Measurements from ENCODE around the gene SETD9. TPM values are rescaled to one million over a fixed set of nuclear protein-coding genes. Genes with fewer than 3 reads are reported as not detected.

Gene SETD9
- total RNA-seq, 1 donor from 2014 or later: 39.3 TPM

DNA sequence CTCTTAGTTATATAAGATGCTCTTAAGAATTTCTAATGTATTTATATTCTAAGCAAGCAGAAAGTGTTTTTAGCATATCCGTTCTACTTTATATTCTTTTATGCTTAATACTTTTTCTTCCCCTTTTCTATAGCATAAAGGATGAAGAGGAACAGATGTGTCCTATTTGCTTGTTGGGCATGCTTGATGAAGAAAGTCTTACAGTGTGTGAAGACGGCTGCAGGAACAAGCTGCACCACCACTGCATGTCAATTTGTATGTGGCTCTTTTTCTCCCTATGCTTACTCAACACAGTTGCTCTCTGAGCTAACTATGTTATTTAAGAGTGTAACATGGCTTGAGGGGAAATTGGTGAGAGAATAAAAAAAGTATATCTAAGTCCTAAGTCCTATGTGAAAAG is 37.6 kb upstream of the SETD9 start:
- Histone ChIP-seq H3K27me3 (no peaks in the 10 kb centered on the region), H3K9me3 (ENCODE audit: low read depth) (no peaks in the 10 kb centered on the region), H3K4me2 (no peak overlapping the region), H3K4me3 (no peak overlapping the region), H3F3A (ENCODE audit: low read depth) (no peaks in the 10 kb centered on the region), H2AFZ (replicated peaks) (no peak overlapping the region), H3K4me1 (no peaks in the 10 kb centered on the region), H3K36me3 (peaks cover 6% of the 10 kb centered on the region), H3K27ac (no peak overlapping the region), H4K20me1 (ENCODE audit: low read depth) (no peaks in the 10 kb centered on the region), H3K79me2 (ENCODE audit: low read depth) (no peaks in the 10 kb centered on the region), H3K9ac (no peak overlapping the region)
- Mint-ChIP-seq H3K4me1 (no peaks in the 10 kb centered on the region), H3K36me3 (peaks cover 15% of the 10 kb centered on the region), H3K27me3 (ENCODE audit: insufficient read depth, low read depth) (no peaks in the 10 kb centered on the region), H3K4me3 (no peak overlapping the region), H3K9me3 (no peaks in the 10 kb centered on the region), H3K27ac (no peak overlapping the region)
- no peak for DNase-seq (ENCODE audit: low spot score)
- no peak for TF ChIP-seq EZH2phosphoT487 (IDR thresholded peaks at IDR 0.05)

DNA sequence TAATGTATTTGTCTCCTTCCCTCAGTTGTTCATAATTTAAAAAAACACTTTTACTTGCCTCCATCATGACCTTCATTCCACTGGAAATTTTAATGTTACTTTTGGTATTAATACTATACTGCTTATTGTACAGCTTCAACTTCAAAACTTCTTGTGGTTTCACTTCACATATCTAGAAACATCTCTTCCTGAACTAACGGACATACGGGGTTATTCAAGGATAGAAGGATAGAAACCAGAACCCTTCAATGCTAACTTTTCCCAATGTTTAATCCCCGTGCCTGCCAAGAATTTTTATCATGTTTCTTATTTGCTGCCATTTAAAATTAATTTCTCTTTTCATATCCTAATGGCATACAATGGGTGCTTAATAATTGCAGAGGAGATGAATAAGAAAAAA is 36.3 kb upstream of the SETD9 start:
- Histone ChIP-seq H3K4me2 (no peak overlapping the region), H3K79me2 (ENCODE audit: low read depth) (no peaks in the 10 kb centered on the region), H3K27ac (no peak overlapping the region), H3K27me3 (no peaks in the 10 kb centered on the region), H3K9me3 (ENCODE audit: low read depth) (no peaks in the 10 kb centered on the region), H3K4me1 (no peaks in the 10 kb centered on the region), H3F3A (ENCODE audit: low read depth) (no peaks in the 10 kb centered on the region), H3K4me3 (no peak overlapping the region), H3K36me3 (peaks cover 6% of the 10 kb centered on the region), H3K9ac (no peak overlapping the region), H2AFZ (replicated peaks) (no peak overlapping the region), H4K20me1 (ENCODE audit: low read depth) (no peaks in the 10 kb centered on the region)
- H3K4me3 Mint-ChIP-seq: no peak overlapping the region
- H3K4me1 Mint-ChIP-seq: no peaks in the 10 kb centered on the region
- DNase-seq (ENCODE audit: low spot score): no peak
- TF ChIP-seq EZH2phosphoT487 (IDR thresholded peaks at IDR 0.05) (no peak), EZH2 (IDR thresholded peaks at IDR 0.05) (no peak)
- TF ChIP-seq, protein P1, sequence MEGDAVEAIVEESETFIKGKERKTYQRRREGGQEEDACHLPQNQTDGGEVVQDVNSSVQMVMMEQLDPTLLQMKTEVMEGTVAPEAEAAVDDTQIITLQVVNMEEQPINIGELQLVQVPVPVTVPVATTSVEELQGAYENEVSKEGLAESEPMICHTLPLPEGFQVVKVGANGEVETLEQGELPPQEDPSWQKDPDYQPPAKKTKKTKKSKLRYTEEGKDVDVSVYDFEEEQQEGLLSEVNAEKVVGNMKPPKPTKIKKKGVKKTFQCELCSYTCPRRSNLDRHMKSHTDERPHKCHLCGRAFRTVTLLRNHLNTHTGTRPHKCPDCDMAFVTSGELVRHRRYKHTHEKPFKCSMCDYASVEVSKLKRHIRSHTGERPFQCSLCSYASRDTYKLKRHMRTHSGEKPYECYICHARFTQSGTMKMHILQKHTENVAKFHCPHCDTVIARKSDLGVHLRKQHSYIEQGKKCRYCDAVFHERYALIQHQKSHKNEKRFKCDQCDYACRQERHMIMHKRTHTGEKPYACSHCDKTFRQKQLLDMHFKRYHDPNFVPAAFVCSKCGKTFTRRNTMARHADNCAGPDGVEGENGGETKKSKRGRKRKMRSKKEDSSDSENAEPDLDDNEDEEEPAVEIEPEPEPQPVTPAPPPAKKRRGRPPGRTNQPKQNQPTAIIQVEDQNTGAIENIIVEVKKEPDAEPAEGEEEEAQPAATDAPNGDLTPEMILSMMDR (IDR thresholded peaks at IDR 0.05): no peak
- H3K9me3 Mint-ChIP-seq: no peaks in the 10 kb centered on the region
- H3K27ac Mint-ChIP-seq: no peak overlapping the region
- no peaks in the 10 kb centered on the region for H3K27me3 Mint-ChIP-seq (ENCODE audit: insufficient read depth, low read depth)
- H3K36me3 Mint-ChIP-seq: peaks cover 19% of the 10 kb centered on the region

DNA sequence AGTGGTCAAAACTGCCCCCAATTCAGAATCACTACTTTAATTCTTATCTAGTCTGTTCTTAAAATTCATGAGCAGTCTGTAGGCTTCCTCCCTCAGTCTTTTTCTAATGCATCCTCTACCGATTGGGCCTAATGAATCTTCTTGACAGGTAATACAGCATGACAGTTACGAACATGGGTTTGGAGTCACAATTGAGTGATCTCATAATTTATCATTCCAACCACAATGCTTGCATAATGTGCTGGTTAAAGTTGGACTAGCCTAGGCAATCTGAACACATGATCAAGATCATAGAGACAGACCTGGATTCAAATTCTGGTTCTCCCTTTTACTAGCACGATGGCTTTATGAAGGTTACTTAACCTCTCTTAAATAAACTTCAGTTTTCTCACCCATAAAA is 33.1 kb upstream of the SETD9 start:
- Histone ChIP-seq H4K20me1 (ENCODE audit: low read depth) (no peaks in the 10 kb centered on the region), H3K79me2 (ENCODE audit: low read depth) (no peaks in the 10 kb centered on the region), H3K4me2 (no peak overlapping the region), H3K4me3 (no peak overlapping the region), H3K4me1 (no peaks in the 10 kb centered on the region), H2AFZ (replicated peaks) (no peak overlapping the region), H3K36me3 (peaks cover 6% of the 10 kb centered on the region), H3K9ac (no peak overlapping the region), H3K9me3 (ENCODE audit: low read depth) (no peaks in the 10 kb centered on the region), H3F3A (ENCODE audit: low read depth) (no peaks in the 10 kb centered on the region), H3K27ac (no peak overlapping the region), H3K27me3 (no peaks in the 10 kb centered on the region)
- Mint-ChIP-seq H3K27me3 (ENCODE audit: insufficient read depth, low read depth) (no peaks in the 10 kb centered on the region), H3K27ac (no peak overlapping the region), H3K36me3 (peaks cover 19% of the 10 kb centered on the region), H3K4me3 (no peak overlapping the region), H3K9me3 (no peaks in the 10 kb centered on the region), H3K4me1 (no peaks in the 10 kb centered on the region)
- no peak for DNase-seq (ENCODE audit: low spot score)
- TF ChIP-seq, protein P1 (IDR thresholded peaks at IDR 0.05): no peak
- TF ChIP-seq EZH2phosphoT487 (IDR thresholded peaks at IDR 0.05) (no peak), EZH2 (IDR thresholded peaks at IDR 0.05) (no peak)

DNA sequence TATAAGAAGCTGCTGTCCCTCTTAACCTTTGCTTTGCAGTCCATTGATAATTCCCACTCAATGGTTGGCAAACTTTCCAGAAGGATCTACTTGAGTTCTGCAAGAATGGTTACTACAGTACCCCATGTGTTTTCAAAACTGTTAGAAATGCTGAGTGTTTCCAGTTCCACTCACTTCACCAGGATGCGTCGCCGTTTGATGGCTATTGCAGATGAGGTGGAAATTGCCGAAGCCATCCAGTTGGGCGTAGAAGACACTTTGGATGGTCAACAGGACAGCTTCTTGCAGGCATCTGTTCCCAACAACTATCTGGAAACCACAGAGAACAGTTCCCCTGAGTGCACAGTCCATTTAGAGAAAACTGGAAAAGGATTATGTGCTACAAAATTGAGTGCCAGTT is 27.8 kb upstream of the SETD9 start:
- Mint-ChIP-seq H3K27me3 (ENCODE audit: insufficient read depth, low read depth) (no peaks in the 10 kb centered on the region), H3K4me1 (no peaks in the 10 kb centered on the region), H3K36me3 (peaks cover 28% of the 10 kb centered on the region), H3K4me3 (no peak overlapping the region), H3K27ac (no peak overlapping the region), H3K9me3 (no peaks in the 10 kb centered on the region)
- no peak overlapping the region for H3K27ac ChIP-seq
- TF ChIP-seq EZH2 (IDR thresholded peaks at IDR 0.05) (no peak), EZH2phosphoT487 (IDR thresholded peaks at IDR 0.05) (no peak)
- TF ChIP-seq, protein P1 (IDR thresholded peaks at IDR 0.05): no peak
- no peaks in the 10 kb centered on the region for H3K4me1 ChIP-seq
- H3K4me3 ChIP-seq: no peak overlapping the region
- no peak overlapping the region for H3K4me2 ChIP-seq
- H3F3A ChIP-seq (ENCODE audit: low read depth): no peaks in the 10 kb centered on the region
- no peaks in the 10 kb centered on the region for H3K27me3 ChIP-seq
- no peak overlapping the region for H3K9ac ChIP-seq
- peaks cover 7% of the 10 kb centered on the region for H3K36me3 ChIP-seq
- no peaks in the 10 kb centered on the region for H4K20me1 ChIP-seq (ENCODE audit: low read depth)
- no peaks in the 10 kb centered on the region for H3K79me2 ChIP-seq (ENCODE audit: low read depth)
- no peak for DNase-seq (ENCODE audit: low spot score)
- H2AFZ ChIP-seq (replicated peaks): no peak overlapping the region
- H3K9me3 ChIP-seq (ENCODE audit: low read depth): no peaks in the 10 kb centered on the region
